ENCODE data around the gene NEK10. TPM values are rescaled to one million over a fixed set of nuclear protein-coding genes. Genes with fewer than 3 reads are reported as not detected.

The NEK10 gene
- total RNA-seq, 1 donor from 2014 or later: 15.1 TPM

- H3K4me3 ChIP-seq (ENCODE audit: low read length in 3 of 3): no peak overlapping the region
- no peaks in the 10 kb centered on the region for H3K9me3 ChIP-seq (ENCODE audit: control insufficient read depth in 3 of 3, low read length in 3 of 3)
- no peaks in the 10 kb centered on the region for H3K27me3 ChIP-seq (ENCODE audit: control insufficient read depth in 3 of 3, insufficient read depth in 3 of 3, low read length in 3 of 3)
- H3K27ac ChIP-seq (ENCODE audit: low read depth, low read length): no peak overlapping the region
- no peak overlapping the region for H3K9ac ChIP-seq (ENCODE audit: low read depth in 1 of 3, low read length in 3 of 3)
- no peaks in the 10 kb centered on the region for H3K36me3 ChIP-seq (ENCODE audit: control insufficient read depth in 3 of 3, insufficient read depth in 3 of 3, low read length in 3 of 3)
- H3K4me1 ChIP-seq (ENCODE audit: control insufficient read depth in 3 of 3, insufficient read depth in 3 of 3, low read length in 3 of 3): peaks cover 4 to 5% (median 5%) of the 10 kb centered on the region in 3 donors
Measured at GRCh38 chr3:27219127-27219845, 149.9 kb downstream of the NEK10 start.

GRCh38 chr3:27216955-27217552 is 152.1 kb downstream of the NEK10 start:
- H3K9ac ChIP-seq (ENCODE audit: low read depth in 1 of 3, low read length in 3 of 3): no peak overlapping the region
- no peaks in the 10 kb centered on the region for H3K4me1 ChIP-seq (ENCODE audit: control insufficient read depth in 3 of 3, insufficient read depth in 3 of 3, low read length in 3 of 3)
- no peaks in the 10 kb centered on the region for H3K9me3 ChIP-seq (ENCODE audit: control insufficient read depth in 3 of 3, low read length in 3 of 3)
- no peaks in the 10 kb centered on the region for H3K27me3 ChIP-seq (ENCODE audit: control insufficient read depth in 3 of 3, insufficient read depth in 3 of 3, low read length in 3 of 3)
- H3K27ac ChIP-seq (ENCODE audit: low read depth, low read length): no peak overlapping the region
- no peaks in the 10 kb centered on the region for H3K36me3 ChIP-seq (ENCODE audit: control insufficient read depth in 3 of 3, insufficient read depth in 3 of 3, low read length in 3 of 3)
- H3K4me3 ChIP-seq (ENCODE audit: low read length in 3 of 3): no peak overlapping the region

- no peaks in the 10 kb centered on the region for H3K4me1 ChIP-seq (ENCODE audit: control insufficient read depth in 3 of 3, insufficient read depth in 3 of 3, low read length in 3 of 3)
- no peak overlapping the region for H3K9ac ChIP-seq (ENCODE audit: low read depth in 1 of 3, low read length in 3 of 3)
- no peaks in the 10 kb centered on the region for H3K27me3 ChIP-seq (ENCODE audit: control insufficient read depth in 3 of 3, insufficient read depth in 3 of 3, low read length in 3 of 3)
- H3K4me3 ChIP-seq (ENCODE audit: low read length in 3 of 3): no peak overlapping the region
- no peaks in the 10 kb centered on the region for H3K9me3 ChIP-seq (ENCODE audit: control insufficient read depth in 3 of 3, low read length in 3 of 3)
- H3K27ac ChIP-seq (ENCODE audit: low read depth, low read length): no peak overlapping the region
- H3K36me3 ChIP-seq (ENCODE audit: control insufficient read depth in 3 of 3, insufficient read depth in 3 of 3, low read length in 3 of 3): no peaks in the 10 kb centered on the region
Measured at GRCh38 chr3:27216295-27216855, 152.8 kb downstream of the NEK10 start.

DNA sequence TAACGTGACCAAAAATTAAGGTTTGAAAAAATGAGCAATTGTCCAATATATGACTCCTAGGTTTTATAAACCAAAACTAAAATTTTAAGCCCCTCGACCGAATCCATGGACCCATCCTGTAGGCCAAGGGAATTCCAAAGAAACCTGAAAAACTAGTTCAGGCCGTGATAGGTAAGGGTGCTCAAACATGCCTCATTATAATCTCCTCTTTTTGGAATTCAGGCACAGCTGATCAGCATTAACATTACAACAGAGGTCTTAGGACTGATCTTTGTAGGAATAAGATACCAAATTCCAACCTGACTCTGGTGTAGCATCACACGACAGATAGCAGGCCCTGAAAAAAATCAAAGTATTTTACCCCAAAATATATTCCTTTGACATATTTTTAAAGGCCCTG is 155.7 kb downstream of the NEK10 start:
- no peaks in the 10 kb centered on the region for H3K27me3 ChIP-seq (ENCODE audit: control insufficient read depth in 3 of 3, insufficient read depth in 3 of 3, low read length in 3 of 3)
- H3K9me3 ChIP-seq (ENCODE audit: control insufficient read depth in 3 of 3, low read length in 3 of 3): no peaks in the 10 kb centered on the region
- no peak overlapping the region for H3K27ac ChIP-seq (ENCODE audit: low read depth, low read length)
- H3K9ac ChIP-seq (ENCODE audit: low read depth in 1 of 3, low read length in 3 of 3): no peak overlapping the region
- no peak overlapping the region for H3K4me3 ChIP-seq (ENCODE audit: low read length in 3 of 3)
- H3K36me3 ChIP-seq (ENCODE audit: control insufficient read depth in 3 of 3, insufficient read depth in 3 of 3, low read length in 3 of 3): no peaks in the 10 kb centered on the region
- H3K4me1 ChIP-seq (ENCODE audit: control insufficient read depth in 3 of 3, insufficient read depth in 3 of 3, low read length in 3 of 3): no peaks in the 10 kb centered on the region

- Histone ChIP-seq H3K4me3 (ENCODE audit: low read length in 3 of 3) (no peak overlapping the region), H3K36me3 (ENCODE audit: control insufficient read depth in 3 of 3, insufficient read depth in 3 of 3, low read length in 3 of 3) (no peaks in the 10 kb centered on the region), H3K9ac (ENCODE audit: low read depth in 1 of 3, low read length in 3 of 3) (no peak overlapping the region), H3K4me1 (ENCODE audit: control insufficient read depth in 3 of 3, insufficient read depth in 3 of 3, low read length in 3 of 3) (no peaks in the 10 kb centered on the region), H3K27ac (ENCODE audit: low read depth, low read length) (no peak overlapping the region), H3K9me3 (ENCODE audit: control insufficient read depth in 3 of 3, low read length in 3 of 3) (no peaks in the 10 kb centered on the region), H3K27me3 (ENCODE audit: control insufficient read depth in 3 of 3, insufficient read depth in 3 of 3, low read length in 3 of 3) (no peaks in the 10 kb centered on the region)
Measured at GRCh38 chr3:27209617-27210264, 159.4 kb downstream of the NEK10 start.

- Histone ChIP-seq H3K4me1 (ENCODE audit: control insufficient read depth in 3 of 3, insufficient read depth in 3 of 3, low read length in 3 of 3) (no peaks in the 10 kb centered on the region), H3K36me3 (ENCODE audit: control insufficient read depth in 3 of 3, insufficient read depth in 3 of 3, low read length in 3 of 3) (no peaks in the 10 kb centered on the region), H3K27ac (ENCODE audit: low read depth, low read length) (no peak overlapping the region), H3K4me3 (ENCODE audit: low read length in 3 of 3) (no peak overlapping the region), H3K27me3 (ENCODE audit: control insufficient read depth in 3 of 3, insufficient read depth in 3 of 3, low read length in 3 of 3) (no peaks in the 10 kb centered on the region), H3K9me3 (ENCODE audit: control insufficient read depth in 3 of 3, low read length in 3 of 3) (no peaks in the 10 kb centered on the region), H3K9ac (ENCODE audit: low read depth in 1 of 3, low read length in 3 of 3) (no peak overlapping the region)
Measured at GRCh38 chr3:27208961-27209616, 160.1 kb downstream of the NEK10 start.

DNA sequence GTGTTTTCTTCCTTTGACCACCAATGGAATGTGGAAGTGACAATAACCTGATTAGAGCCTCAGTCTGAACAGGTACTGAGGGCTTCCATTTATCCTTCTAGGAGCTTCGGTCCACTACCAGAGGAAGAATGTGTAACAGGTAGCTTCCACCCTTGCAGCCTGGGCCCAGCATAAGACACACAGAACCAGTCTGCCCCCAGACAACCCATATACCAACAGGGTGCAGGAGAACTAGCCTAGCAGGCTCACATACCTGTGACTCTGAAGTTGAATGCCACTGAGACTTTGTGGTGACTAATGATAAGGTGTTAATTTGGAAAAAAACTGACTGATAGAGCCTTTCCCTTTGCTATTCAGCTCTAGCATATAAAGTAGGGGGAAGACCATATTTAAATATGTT is 166.2 kb downstream of the NEK10 start:
- Histone ChIP-seq H3K4me3 (ENCODE audit: low read length in 3 of 3) (no peak overlapping the region), H3K27ac (ENCODE audit: low read depth, low read length) (no peak overlapping the region), H3K9me3 (ENCODE audit: control insufficient read depth in 3 of 3, low read length in 3 of 3) (no peaks in the 10 kb centered on the region), H3K36me3 (ENCODE audit: control insufficient read depth in 3 of 3, insufficient read depth in 3 of 3, low read length in 3 of 3) (peaks cover 0 to 12% (median 2%) of the 10 kb centered on the region in 3 donors), H3K4me1 (ENCODE audit: control insufficient read depth in 3 of 3, insufficient read depth in 3 of 3, low read length in 3 of 3) (no peaks in the 10 kb centered on the region), H3K27me3 (ENCODE audit: control insufficient read depth in 3 of 3, insufficient read depth in 3 of 3, low read length in 3 of 3) (no peaks in the 10 kb centered on the region), H3K9ac (ENCODE audit: low read depth in 1 of 3, low read length in 3 of 3) (no peak overlapping the region)

GRCh38 chr3:27201492-27201891 is 167.7 kb downstream of the NEK10 start:
- Histone ChIP-seq H3K9me3 (ENCODE audit: control insufficient read depth in 3 of 3, low read length in 3 of 3) (no peaks in the 10 kb centered on the region), H3K9ac (ENCODE audit: low read depth in 1 of 3, low read length in 3 of 3) (no peak overlapping the region), H3K4me1 (ENCODE audit: control insufficient read depth in 3 of 3, insufficient read depth in 3 of 3, low read length in 3 of 3) (no peaks in the 10 kb centered on the region), H3K27ac (ENCODE audit: low read depth, low read length) (no peak overlapping the region), H3K27me3 (ENCODE audit: control insufficient read depth in 3 of 3, insufficient read depth in 3 of 3, low read length in 3 of 3) (no peaks in the 10 kb centered on the region), H3K36me3 (ENCODE audit: control insufficient read depth in 3 of 3, insufficient read depth in 3 of 3, low read length in 3 of 3) (peaks cover 0 to 12% (median 2%) of the 10 kb centered on the region in 3 donors), H3K4me3 (ENCODE audit: low read length in 3 of 3) (no peak overlapping the region)

- no peaks in the 10 kb centered on the region for H3K4me1 ChIP-seq (ENCODE audit: control insufficient read depth in 3 of 3, insufficient read depth in 3 of 3, low read length in 3 of 3)
- H3K27me3 ChIP-seq (ENCODE audit: control insufficient read depth in 3 of 3, insufficient read depth in 3 of 3, low read length in 3 of 3): no peaks in the 10 kb centered on the region
- H3K9me3 ChIP-seq (ENCODE audit: control insufficient read depth in 3 of 3, low read length in 3 of 3): no peaks in the 10 kb centered on the region
- H3K27ac ChIP-seq (ENCODE audit: low read depth, low read length): no peak overlapping the region
- H3K9ac ChIP-seq (ENCODE audit: low read depth in 1 of 3, low read length in 3 of 3): no peak overlapping the region
- no peak overlapping the region for H3K4me3 ChIP-seq (ENCODE audit: low read length in 3 of 3)
- H3K36me3 ChIP-seq (ENCODE audit: control insufficient read depth in 3 of 3, insufficient read depth in 3 of 3, low read length in 3 of 3): peaks cover 0 to 12% (median 2%) of the 10 kb centered on the region in 3 donors
Measured at GRCh38 chr3:27200721-27201489, 168.3 kb downstream of the NEK10 start.
